ENCODE data around the gene TRIM65. TPM values are rescaled to one million over a fixed set of nuclear protein-coding genes. Genes with fewer than 3 reads are reported as not detected.

The TRIM65 gene
- total RNA-seq, 2 experiments from 2014 or later = 54.2 to 60.4 TPM

DNA sequence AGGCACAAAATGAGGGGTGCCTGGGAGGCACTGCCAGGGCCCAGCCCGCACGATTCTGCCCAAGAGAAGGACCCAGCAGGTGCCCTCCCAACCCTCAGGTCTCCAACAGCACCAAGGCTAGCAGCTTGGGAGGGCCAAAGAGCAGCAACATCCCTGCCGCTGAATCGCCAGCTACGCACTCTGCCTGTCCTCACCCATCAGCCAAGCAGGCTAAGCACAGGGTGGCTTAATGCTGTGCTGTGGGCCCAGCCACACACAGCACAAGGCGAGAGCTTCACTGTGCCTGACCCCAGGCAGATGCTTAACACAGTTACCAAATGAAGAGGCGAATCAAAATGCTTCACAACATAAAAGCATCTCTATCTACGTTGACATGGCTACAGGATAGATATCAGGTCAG is 18.5 kb upstream of the TRIM65 start:
- BruUV-seq (replicated peaks) = no TSS peak
- Histone ChIP-seq H3K36me3 (ENCODE audit: insufficient read depth, low read length) (no peaks in the 10 kb centered on the region), H3K4me2 (ENCODE audit: low read length) (no peak overlapping the region), H3K9me2 (ENCODE audit: insufficient read depth, low read length) (no peaks in the 10 kb centered on the region), H3K4me3 (ENCODE audit: low read depth, low read length, poor library complexity, severe bottlenecking) (no peak overlapping the region), H2AFZ (ENCODE audit: low read length) (no peak overlapping the region), H3K27ac (ENCODE audit: low read depth, low read length, poor library complexity, severe bottlenecking) (no peak overlapping the region), H3K4me1 (ENCODE audit: insufficient read depth, low read length, poor library complexity, severe bottlenecking) (peaks cover 19% of the 10 kb centered on the region), H4K20me1 (ENCODE audit: insufficient read depth, low read length) (no peaks in the 10 kb centered on the region), H3K9me3 (ENCODE audit: low read length) (no peaks in the 10 kb centered on the region), H3K79me2 (ENCODE audit: insufficient read depth, low read depth, low read length) (no peaks in the 10 kb centered on the region)
- intact Hi-C loops (cut with micrococcal nuclease; ENCODE audit: unreplicated experiment) = no loop called here
- no peak for DNase-seq (ENCODE audit: low spot score)
- CTCF ChIA-PET (ENCODE audit: unreplicated experiment) = interaction anchor here (0.6 kb wide), 1 partner anchor 8 kb away, joined by 17 read pairs; no protein-coding TSS in a partner anchor
- TF ChIP-seq EZH2phosphoT487 (IDR thresholded peaks at IDR 0.05; ENCODE audit: borderline replicate concordance, low read depth, low read length) (no peak), CTCF (conservative IDR thresholded peaks at IDR 0.05; ENCODE audit: low read length) (no peak)
- POLR2A ChIA-PET = interaction anchor here (0.9 kb wide), 1 partner anchor 64 kb away, joined by 3 read pairs; the partner anchor contains the start of genes ACOX1 and TEN1

- H4K20me1 ChIP-seq (ENCODE audit: insufficient read depth, low read length) = no peaks in the 10 kb centered on the region
Observed at GRCh38 chr17:75914643-75915267, 18.0 kb upstream of the TRIM65 start.

More at GRCh38 chr17:75914643-75915267, 18.0 kb upstream of the TRIM65 start:
- Histone ChIP-seq H3K79me2 (ENCODE audit: insufficient read depth, low read depth, low read length) (no peaks in the 10 kb centered on the region), H3K27ac (ENCODE audit: low read depth, low read length, poor library complexity, severe bottlenecking) (no peak overlapping the region), H3K4me2 (ENCODE audit: low read length) (no peak overlapping the region), H3K4me3 (ENCODE audit: low read depth, low read length, poor library complexity, severe bottlenecking) (no peak overlapping the region), H2AFZ (ENCODE audit: low read length) (no peak overlapping the region), H3K9me3 (ENCODE audit: low read length) (no peaks in the 10 kb centered on the region), H3K4me1 (ENCODE audit: insufficient read depth, low read length, poor library complexity, severe bottlenecking) (peaks cover 24% of the 10 kb centered on the region), H3K9me2 (ENCODE audit: insufficient read depth, low read length) (no peaks in the 10 kb centered on the region), H3K36me3 (ENCODE audit: insufficient read depth, low read length) (no peaks in the 10 kb centered on the region)
- POLR2A ChIA-PET = interaction anchor here (0.9 kb wide), 1 partner anchor 64 kb away, joined by 3 read pairs; the partner anchor contains the start of genes ACOX1 and TEN1
- intact Hi-C loops (cut with micrococcal nuclease; ENCODE audit: unreplicated experiment) = no loop called here
- TF ChIP-seq CTCF (conservative IDR thresholded peaks at IDR 0.05; ENCODE audit: low read length) (no peak), EZH2phosphoT487 (IDR thresholded peaks at IDR 0.05; ENCODE audit: borderline replicate concordance, low read depth, low read length) (no peak)
- no TSS peak for BruUV-seq (replicated peaks)
- DNase-seq (ENCODE audit: low spot score) = no peak
- CTCF ChIA-PET (ENCODE audit: unreplicated experiment) = interaction anchor here (0.6 kb wide), 1 partner anchor 8 kb away, joined by 17 read pairs; no protein-coding TSS in a partner anchor
